GM12891 (cell line): ENCODE data around the gene SLC66A1.

Experiments used
- DNase-seq: peaks from one replicate; pipeline ENCODE4 v3.0.0; 2011; ENCODE audit warnings: low spot score; ENCODE audit not compliant: insufficient read length
- FAIRE-seq: peaks from 2 replicates; lab custom pipeline; 2011; peaks lifted over from hg19 to GRCh38; lab: Jason Lieb, UNC
- PAX5 ChIP-seq: IDR thresholded peaks from 2 replicates; pipeline ENCODE4 v1.6.1; 2011; ENCODE audit warnings: low read length, moderate library complexity, mild to moderate bottlenecking; ENCODE audit not compliant: insufficient read depth, severe bottlenecking
- POLR2A ChIP-seq: IDR thresholded peaks from 2 replicates; pipeline ENCODE4 v1.6.1; 2011; ENCODE audit warnings: low read depth, low read length, control low read depth
- POLR2AphosphoS5 ChIP-seq: IDR thresholded peaks from 2 replicates; pipeline ENCODE4 v1.6.1; 2011; ENCODE audit warnings: low read depth, low read length, control low read depth
- POU2F2 ChIP-seq: IDR thresholded peaks from 2 replicates; pipeline ENCODE4 v1.6.1; 2011; ENCODE audit warnings: low read depth, mild to moderate bottlenecking, control low read depth, low read length, moderate library complexity
- SPI1 ChIP-seq: IDR thresholded peaks from 2 replicates; pipeline ENCODE4 v1.6.1; 2011; ENCODE audit warnings: low read depth, low read length, control low read depth
- TAF1 ChIP-seq: IDR thresholded peaks from 2 replicates; pipeline ENCODE4 v1.6.1; 2011; ENCODE audit warnings: low read depth, low read length, control low read depth

The SLC66A1 gene

DNA sequence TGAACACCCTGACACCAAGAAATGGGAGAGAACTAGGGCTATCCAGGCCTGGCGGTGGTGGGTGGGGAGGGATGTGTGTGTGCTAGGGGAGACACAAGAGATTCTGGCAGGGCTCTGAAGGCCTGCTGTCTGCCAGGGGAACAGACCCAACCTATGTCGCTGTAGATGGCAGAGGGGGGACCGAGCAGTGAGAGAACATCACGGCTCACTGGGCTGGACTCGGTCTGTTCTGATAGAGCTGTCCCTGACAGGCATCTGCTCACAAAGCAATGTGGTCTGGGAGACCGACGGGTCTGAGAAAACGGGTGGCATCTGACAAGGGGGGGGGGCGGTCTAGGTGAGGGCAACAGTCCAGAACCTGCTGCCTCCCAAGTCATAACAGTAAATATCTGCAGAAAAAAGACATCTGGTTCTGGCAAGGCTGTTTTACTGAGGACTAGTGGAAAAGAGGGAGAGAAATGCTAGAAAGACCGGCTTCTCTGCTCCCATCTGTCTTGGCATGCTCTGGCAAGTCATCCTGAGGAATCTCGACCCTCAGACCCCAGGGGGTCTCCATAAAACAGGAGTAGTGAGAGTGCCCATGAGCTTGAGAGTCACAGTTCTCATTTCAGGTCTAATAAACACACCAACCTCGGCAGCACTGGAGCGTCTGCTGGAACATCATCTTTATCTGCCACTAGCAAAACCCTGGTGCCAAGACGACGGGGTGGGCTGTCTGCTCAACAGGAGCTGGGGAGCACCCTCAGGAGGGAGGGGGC, 36.5 kb downstream of the SLC66A1 start:
- DNase-seq, result no peak
- no peak for FAIRE-seq
- no peak for TF ChIP-seq PAX5
- no peak for TF ChIP-seq TAF1
- no peak for TF ChIP-seq SPI1
- TF ChIP-seq POLR2AphosphoS5, result no peak
- no peak for TF ChIP-seq POU2F2
- TF ChIP-seq POLR2A, result no peak

DNA sequence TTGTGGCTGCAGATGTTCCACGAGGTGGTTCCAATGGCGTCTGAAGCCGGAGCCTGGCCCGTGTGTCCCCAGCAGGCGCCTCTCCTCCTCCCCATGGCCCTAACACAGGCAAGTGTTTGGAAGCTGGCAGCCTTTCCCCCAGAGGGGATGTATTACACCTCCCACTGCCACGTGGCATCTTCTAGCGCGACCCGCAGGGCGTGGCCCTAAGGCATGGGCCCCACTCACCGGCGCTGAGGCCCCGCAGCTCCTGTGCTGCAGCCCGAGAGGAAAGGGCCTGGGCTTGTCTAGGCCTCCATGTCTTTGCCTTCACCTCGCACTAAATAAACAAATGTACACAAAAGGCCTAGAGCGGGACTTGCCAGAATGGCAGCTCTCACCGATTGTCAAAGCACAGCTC, 37.9 kb downstream of the SLC66A1 start:
- TF ChIP-seq POLR2AphosphoS5 (no peak), POU2F2 (no peak), SPI1 (no peak)
- DNase-seq, result no peak
- no peak for FAIRE-seq

DNA sequence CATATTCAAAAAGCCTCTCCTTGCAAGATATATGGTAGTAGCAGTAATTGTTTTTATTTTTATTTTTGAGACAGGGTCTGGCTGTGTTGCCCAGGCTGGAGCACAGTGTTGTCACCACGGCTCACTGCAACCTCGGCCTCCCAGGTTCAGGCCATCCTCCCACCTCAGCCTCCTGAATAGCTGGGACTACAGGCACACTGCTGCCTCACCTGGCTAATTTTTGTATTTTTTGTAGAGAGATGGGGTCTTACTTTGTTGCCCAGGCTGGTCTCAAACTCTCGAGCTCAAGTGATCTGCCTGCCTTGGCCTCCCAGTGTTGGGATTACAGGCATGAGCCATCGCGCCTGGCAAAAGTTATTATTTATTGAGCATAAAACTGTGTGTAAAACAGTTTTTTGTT, 38.4 kb downstream of the SLC66A1 start:
- DNase-seq, result no peak
- FAIRE-seq, result no peak
- no peak for TF ChIP-seq PAX5
- TF ChIP-seq TAF1, result no peak
- no peak for TF ChIP-seq POLR2A
- TF ChIP-seq SPI1, result no peak
- TF ChIP-seq POU2F2, result no peak
- TF ChIP-seq POLR2AphosphoS5, result no peak

DNA sequence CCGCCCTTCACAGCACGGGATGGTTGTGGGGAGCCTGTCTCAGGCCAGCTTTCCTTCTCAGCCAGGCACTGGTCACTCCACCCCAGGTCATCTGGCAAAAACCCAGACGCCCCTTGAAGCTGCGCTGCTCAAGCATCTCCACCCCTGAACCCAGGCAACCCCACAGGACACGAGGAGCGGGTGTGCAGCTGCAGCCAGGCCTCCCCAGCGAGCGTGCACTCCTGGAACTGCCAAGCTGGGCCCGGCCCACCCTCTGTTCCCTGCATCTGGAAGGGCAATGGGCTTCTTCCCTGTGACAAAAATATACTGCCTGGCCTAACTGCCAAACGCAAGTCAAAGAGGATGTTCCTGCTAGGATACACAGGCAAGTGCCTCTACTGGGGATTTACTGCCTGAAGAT, 39.7 kb downstream of the SLC66A1 start:
- no peak for TF ChIP-seq PAX5
- TF ChIP-seq POLR2A, result no peak
- no peak for TF ChIP-seq SPI1
- TF ChIP-seq TAF1, result no peak
- TF ChIP-seq POU2F2, result no peak
- no peak for TF ChIP-seq POLR2AphosphoS5
- no peak for DNase-seq
- FAIRE-seq, result no peak

DNA sequence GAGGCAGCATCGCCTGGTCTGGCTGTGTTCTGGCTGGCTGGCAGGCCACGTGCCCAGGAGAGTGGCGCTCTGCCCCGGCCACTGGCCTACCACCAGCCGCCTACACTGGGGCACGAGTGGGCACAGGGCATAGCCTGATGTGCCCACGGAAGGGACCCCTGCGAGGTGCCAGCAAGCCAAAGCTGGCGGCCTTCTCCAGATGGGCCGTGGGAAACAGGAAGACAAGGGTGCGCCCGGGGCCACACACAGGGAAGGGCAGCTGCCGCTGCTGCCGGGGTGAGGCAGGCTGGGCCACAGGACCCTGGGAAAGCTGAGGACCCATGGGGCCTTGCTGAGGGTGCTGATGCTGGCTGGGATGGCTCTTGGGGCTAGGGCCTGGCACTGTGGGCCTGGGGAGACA, 40.7 kb downstream of the SLC66A1 start:
- no peak for DNase-seq
- TF ChIP-seq PAX5, result no peak
- no peak for TF ChIP-seq SPI1
- TF ChIP-seq POU2F2, result no peak
- TF ChIP-seq POLR2A, result no peak
- TF ChIP-seq POLR2AphosphoS5, result no peak
- no peak for TF ChIP-seq TAF1
- no peak for FAIRE-seq

DNA sequence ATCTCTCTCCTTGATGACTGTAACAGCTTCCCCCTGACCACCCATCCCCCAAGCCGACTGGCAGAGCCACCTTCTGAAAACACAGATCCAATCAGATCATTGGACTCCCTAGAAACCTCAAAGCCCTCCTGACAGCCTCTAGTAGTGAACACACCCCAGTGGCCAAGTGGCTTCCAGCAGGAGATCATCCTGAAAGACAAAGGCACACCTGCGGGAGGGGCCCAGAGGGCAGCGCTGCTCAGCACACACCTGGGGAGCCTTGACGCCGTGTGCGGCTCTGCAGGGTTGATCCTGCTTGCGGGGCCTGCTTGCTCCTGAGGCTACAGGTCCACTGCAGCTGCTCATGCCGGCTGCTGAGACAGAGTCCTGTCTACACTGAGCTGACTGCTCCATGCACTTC, 41.5 kb downstream of the SLC66A1 start:
- TF ChIP-seq POLR2AphosphoS5, result no peak
- no peak for TF ChIP-seq POLR2A
- no peak for TF ChIP-seq TAF1
- TF ChIP-seq PAX5, result no peak
- no peak for TF ChIP-seq POU2F2
- TF ChIP-seq SPI1, result no peak
- DNase-seq (no peak), FAIRE-seq (no peak)

DNA sequence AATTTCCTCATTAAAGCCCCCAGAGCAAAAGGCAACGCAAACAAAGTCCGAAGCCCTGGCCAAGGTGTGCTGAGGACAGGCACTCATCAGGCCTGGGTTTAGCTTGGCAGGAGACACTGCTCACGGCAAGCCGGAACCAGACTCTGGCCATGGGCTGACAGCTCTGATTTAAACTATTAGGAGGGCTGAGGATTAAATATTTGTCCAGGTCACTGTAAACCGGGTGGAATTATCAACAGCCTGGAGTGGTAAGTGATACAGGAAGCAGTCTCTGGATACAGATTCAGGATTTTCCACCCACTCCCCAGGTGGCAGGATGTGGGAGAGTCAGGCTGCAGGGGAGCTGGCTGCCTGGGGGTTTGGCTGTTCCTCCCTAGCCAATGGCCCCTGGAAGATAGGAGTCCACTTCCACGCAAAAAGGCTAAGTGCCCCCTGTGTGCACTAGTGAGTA, 42.4 kb downstream of the SLC66A1 start:
- no peak for TF ChIP-seq TAF1
- no peak for TF ChIP-seq PAX5
- TF ChIP-seq POLR2AphosphoS5, result no peak
- no peak for TF ChIP-seq SPI1
- no peak for TF ChIP-seq POLR2A
- TF ChIP-seq POU2F2, result no peak
- DNase-seq (no peak), FAIRE-seq (no peak)

DNA sequence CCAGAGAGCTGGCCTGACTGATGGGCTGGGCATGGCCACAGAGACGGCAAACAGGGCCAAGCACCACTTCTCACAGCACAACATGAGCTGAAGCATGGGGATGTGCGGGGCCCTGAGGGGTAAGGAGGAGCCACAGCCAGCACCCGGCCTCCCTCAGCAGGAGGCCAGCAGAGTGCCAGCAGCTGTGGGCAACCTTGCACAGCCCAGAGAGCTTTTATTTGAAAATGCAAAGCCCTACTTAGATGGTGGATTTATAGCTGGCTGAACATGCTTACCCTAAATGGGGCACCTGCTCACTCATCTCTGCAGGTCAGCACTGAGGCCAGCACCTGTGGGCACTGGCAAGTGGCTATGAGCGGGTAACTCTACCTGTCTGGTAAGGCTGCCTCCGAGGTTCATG, 44.1 kb downstream of the SLC66A1 start:
- DNase-seq (no peak), FAIRE-seq (no peak)
- TF ChIP-seq PAX5, result no peak
- TF ChIP-seq POLR2AphosphoS5, result no peak
- TF ChIP-seq POLR2A, result no peak
- TF ChIP-seq TAF1, result no peak
- no peak for TF ChIP-seq POU2F2
- TF ChIP-seq SPI1, result no peak

DNA sequence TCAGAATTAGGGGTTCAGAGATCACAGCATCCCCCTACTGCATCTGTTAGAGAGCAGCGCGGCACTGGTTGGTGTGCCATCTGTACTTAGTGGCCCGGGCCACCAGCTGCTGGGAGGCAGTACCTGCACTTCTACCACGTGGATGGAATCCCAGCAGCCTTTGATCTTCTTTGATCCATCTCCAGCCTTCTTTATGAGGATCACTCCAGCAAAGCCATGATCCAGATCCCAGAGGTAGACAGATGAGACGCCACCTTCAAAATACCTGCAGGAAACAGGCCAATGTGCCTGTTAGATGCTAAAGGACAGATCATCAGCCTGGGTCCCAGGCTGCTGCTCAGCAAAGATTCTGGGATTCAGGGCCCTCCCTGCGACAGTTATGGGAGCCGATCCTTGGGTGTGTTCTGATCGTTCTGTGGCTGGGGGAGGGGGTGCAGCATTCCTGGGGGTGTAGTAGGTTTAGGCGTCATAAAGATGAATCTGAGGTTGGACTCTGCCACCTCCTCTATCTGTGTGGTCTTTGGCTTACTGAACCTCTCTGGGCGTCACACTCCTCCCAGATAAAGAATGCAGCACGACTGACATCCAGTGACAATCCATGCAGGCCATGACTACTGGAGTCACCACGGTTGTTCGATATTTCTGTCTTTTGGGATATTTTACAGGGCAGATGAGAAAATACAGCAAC, 45.3 kb downstream of the SLC66A1 start:
- DNase-seq (no peak), FAIRE-seq (no peak)
- TF ChIP-seq TAF1 (no peak), POLR2AphosphoS5 (no peak), SPI1 (no peak), POU2F2 (no peak), PAX5 (no peak), POLR2A (no peak)

DNA sequence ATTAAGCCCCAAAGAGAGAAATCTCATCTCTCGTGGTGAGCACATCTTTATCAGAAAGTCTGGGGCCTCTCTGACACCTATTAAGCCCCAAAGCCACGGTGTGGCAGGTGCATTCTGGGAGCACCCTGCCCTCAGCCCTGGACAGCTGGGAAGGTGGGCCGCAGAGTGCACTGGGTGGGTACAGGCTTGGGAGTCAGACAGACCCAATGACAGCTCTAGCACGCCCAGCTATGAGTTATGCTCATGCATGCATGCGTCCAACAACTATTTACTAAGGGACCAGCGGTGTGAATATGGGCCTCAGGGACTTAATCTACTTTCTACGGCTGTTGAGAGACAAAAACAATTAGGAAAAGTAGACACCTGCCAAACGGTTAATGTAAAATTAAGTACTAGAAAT, 46.6 kb downstream of the SLC66A1 start:
- no peak for DNase-seq
- FAIRE-seq, result no peak
- no peak for TF ChIP-seq POLR2A
- TF ChIP-seq POU2F2, result no peak
- no peak for TF ChIP-seq PAX5
- TF ChIP-seq POLR2AphosphoS5, result no peak
- TF ChIP-seq SPI1, result no peak
- no peak for TF ChIP-seq TAF1

DNA sequence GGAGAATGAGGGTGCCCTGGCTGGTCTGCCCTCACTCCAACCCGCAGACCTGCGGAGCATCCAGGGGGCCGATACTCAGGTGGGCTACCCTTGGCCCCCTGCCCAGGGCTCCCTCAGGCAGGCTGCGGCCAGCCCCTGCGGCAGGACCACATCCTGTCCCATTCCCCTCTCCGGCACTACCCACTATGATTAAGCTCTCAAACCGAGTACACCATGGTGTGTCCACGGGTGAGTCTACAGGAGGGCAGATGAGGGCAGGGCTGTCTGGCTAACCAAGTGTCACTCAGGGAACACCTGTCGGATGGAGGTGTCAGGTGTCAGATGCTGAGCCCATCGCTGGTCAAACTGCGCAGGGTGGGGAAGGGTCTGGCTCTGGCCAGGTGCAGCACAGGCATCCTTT, 47.2 kb downstream of the SLC66A1 start:
- FAIRE-seq, result no peak
- DNase-seq, result no peak
- TF ChIP-seq POU2F2 (no peak), SPI1 (no peak), PAX5 (no peak), POLR2AphosphoS5 (no peak), TAF1 (no peak), POLR2A (no peak)
